ENCODE results near the gene HEXA.
A peak's percentile ranks its signal among the peaks of the same experiment; 100 is the strongest.

Gene HEXA

GRCh38 chr15:72372361-72372760, 3.5 kb downstream of the HEXA start:
- DNase-seq, result no peak

- no peak for DNase-seq
Measured at GRCh38 chr15:72369964-72370363, 5.8 kb downstream of the HEXA start.

GRCh38 chr15:72368899-72369298, 6.9 kb downstream of the HEXA start:
- no peak for DNase-seq

- no peak for DNase-seq
Measured at GRCh38 chr15:72368325-72368724, 7.5 kb downstream of the HEXA start.

GRCh38 chr15:72365844-72366243, 10.0 kb downstream of the HEXA start:
- no peak for DNase-seq

GRCh38 chr15:72361176-72361575, 14.6 kb downstream of the HEXA start:
- DNase-seq, result no peak

DNA sequence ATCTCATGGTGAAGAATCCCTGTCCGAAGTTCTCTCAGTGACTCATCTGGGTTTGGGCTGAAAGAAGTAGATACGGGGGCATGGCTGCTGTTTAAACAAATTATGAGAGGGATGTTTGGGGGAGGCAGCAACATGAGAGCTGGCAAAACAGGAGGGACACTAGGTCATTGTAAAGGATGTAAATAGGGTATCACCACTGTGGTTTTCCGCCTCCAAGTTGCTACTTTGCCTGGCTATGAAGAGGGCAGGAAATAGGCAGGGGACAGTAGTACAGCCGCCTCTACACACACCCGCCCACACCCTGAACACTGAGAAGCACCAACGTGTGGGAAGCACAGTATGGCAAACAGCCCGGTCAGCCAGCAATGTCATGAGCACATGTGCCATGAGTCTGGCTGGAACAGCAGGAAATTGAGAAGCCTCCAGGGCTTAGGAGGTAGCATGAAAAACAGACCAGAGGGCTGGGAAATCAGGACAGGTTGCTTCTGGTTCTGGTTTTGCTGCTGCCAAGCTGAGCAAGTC, 17.1 kb downstream of the HEXA start:
- no peak for DNase-seq

DNA sequence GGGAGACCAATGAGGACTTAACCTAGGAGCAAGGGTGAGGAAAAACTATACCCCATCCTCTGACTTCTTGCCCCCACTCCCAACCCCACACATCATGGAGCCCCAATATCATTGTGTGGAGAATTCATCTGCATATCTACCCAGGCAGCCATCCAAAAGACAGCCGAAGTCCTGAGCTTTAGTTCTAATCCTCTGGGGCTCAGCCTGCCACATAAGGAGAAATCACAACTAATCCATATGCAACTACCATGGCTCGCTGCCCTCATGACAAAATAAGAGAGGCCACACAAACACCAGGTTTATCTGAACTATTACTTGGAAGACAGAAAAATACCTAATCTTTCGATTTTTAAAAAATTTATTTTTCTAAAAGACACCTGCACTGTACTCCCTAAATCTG, 17.7 kb downstream of the HEXA start:
- DNase-seq, result no peak

- no peak for DNase-seq
Measured at GRCh38 chr15:72354496-72354895, 21.3 kb downstream of the HEXA start.

DNA sequence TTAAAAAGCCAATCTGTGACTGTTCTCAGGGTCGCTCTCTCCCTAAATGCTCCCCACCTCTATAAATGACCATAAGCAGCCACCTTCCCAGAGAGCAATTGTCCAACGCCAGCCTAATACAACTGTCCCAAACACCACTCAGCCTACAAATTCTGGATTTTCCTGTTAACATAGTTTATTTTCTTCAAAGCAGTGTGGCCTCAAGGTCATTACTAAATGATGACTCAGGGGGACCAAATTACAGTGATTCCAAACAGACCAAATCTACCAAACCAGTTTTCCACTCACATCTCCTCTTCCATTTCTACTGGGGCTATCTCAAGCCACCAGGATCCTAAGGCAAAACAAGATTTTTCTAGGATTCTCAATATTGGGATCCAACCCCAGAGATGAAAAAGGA, 22.5 kb downstream of the HEXA start:
- no peak for DNase-seq

- no peak for DNase-seq
Measured at GRCh38 chr15:72345806-72346205, 30.0 kb downstream of the HEXA start.

GRCh38 chr15:72345280-72345679, 30.5 kb downstream of the HEXA start:
- no peak for DNase-seq

DNA sequence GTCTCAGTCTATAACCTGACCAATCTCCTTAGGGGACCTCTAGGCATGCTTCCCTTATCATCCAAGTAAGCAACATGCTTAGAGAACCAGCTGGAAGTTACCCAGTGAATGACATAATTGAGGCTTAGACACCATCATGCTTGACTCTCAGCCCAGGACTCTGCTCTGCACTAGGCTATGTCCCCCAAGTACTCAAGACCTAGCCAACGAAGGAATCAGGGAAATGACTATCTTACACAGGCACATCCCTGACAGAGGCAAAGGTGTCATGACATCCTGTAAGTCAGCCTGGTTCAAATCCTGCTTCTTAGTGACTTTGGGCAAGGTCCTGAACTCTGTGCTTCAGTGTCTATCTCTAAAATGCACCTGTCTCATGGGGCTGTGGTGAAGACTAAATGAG, 31.2 kb downstream of the HEXA start:
- no peak for DNase-seq

GRCh38 chr15:72342385-72342784, 33.4 kb downstream of the HEXA start:
- peak; percentile 18 for DNase-seq

GRCh38 chr15:72341361-72341760, 34.5 kb downstream of the HEXA start:
- DNase-seq, result peak; percentile 24

- peak; percentile 46 for DNase-seq
Measured at GRCh38 chr15:72340366-72340765, 35.4 kb downstream of the HEXA start.

- peak; percentile 98 for DNase-seq
Measured at GRCh38 chr15:72339777-72340177, 36.0 kb downstream of the HEXA start.

- DNase-seq, result no peak
Measured at GRCh38 chr15:72338617-72339321, 37.0 kb downstream of the HEXA start.

GRCh38 chr15:72338148-72338547, 37.7 kb downstream of the HEXA start:
- DNase-seq, result no peak

GRCh38 chr15:72334842-72335241, 41.0 kb downstream of the HEXA start:
- no peak for DNase-seq

- no peak for DNase-seq
Measured at GRCh38 chr15:72331021-72331420, 44.8 kb downstream of the HEXA start.

DNA sequence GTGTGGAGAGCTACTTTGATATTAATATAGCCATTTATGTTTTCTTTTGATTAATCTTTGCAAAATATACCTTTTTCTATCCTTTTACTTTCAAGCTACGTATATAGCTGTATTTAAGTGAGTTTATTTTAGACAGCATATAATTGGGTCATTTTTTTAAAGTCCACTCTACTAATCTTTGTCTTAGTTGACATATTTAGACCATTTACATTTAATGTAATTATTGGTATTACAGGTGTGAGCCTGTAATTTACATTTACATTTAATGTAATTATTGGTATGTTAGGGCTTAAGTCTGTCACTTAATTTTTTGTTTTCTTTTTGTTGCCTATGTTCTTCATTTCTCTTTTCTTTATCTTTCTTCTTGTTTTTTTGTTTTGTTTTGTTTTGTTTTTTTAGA, 52.1 kb downstream of the HEXA start:
- DNase-seq, result no peak

DNA sequence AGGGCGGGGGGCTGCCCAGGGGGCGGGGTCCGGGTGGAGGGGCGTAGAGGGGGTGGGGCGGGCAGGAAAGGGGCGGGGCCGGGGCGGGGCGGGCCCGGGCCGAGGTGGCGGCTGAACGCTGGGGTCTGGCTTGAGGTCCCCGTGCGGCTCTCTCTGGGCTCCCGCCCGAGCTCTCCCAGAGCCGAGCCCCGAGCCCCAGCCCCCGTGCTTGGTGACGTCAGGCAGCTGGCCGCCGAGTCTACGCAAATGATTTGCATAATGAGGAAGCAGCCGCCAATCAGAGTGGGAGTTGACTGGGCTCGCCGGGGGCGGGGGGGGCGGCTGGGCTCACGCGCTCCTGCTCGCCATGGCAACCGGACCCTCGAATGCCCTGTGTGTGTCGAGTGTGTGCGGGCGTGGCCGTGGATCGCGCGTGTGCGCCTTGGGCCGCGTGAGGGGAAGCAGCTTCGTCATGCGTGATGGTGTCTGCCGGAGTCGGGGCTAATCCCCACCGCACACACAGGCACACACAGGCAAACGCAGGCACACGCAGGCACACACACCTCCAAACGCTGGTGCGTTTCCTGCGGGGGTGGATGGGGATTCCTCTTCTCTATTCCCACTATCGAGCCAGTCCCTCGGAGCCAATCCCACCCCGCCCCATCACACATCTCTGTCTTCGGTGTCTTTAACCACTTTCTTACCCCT, 55.7 kb downstream of the HEXA start, which contains the start of gene CELF6:
TSS of gene CELF6 (minus strand) at position 173 of the 687 bp plus-strand sequence. CDS start 283 bp downstream, outside the sequence.
- peak; percentile 92 for DNase-seq

DNA sequence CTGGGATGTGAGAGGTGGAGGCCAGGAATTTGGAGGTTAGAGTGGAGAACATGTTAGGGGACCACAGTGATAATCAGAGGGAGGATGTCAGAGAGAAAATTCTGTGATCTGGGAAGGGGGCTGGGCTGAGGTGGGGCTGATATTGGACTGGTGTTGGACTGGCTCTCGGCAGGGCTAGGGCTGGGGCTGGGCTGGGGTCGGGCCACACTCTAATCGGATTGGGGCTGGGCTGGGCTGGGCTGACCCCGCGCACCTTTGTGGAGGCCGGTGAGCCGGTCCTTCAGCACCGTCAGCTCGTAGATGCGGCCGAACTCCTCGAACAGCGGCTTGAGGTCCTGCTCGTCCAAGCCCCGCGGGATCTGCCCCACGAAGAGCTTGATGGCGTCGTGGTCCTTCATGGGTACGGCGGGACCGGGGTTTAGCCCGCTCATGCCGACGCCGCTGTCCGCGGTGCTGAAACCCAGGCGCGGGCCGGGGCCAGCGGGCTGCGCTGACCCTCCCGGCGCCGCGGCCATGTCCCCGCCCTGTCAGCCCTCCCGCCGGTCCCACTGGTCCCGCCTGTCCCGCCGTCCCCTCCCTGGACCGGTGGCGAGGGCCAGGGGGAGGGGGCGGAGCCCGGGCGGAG, 56.3 kb downstream of the HEXA start:
- DNase-seq, result no peak
